Aorta (tissue), 5 donors: ENCODE measurements around the gene C1orf21. TPM values are rescaled to one million over a fixed set of nuclear protein-coding genes. Genes with fewer than 3 reads are reported as not detected.

ENCODE experiments used
- ATAC-seq: fragments of 200-7000 bp; cut with Tn5 transposase; one replicate; pipeline ENCODE4 v1.9.1; 2022; ENCODE audit warnings: moderate library complexity; ENCODE audit not compliant: low FRiP score
- DNase-seq, 2 donors: peaks; one replicate each; pipeline ENCODE4 v3.0.0-alpha.2; 2020
- H3K27ac ChIP-seq, 2 donors: one replicate each; pipeline ENCODE4 v1.5.1; 2013; ENCODE audit warnings: low read length in 2 of 2, mild to moderate bottlenecking in 2 of 2, moderate library complexity in 2 of 2, control low read depth in 1 of 2, inconsistent platforms in 1 of 2, low read depth in 1 of 2
- H3K27me3 ChIP-seq, 2 donors: one replicate each; pipeline ENCODE4 v1.6.1; 2013; ENCODE audit warnings: control low read depth in 1 of 2, low read length in 1 of 2, mild to moderate bottlenecking in 1 of 2, moderate library complexity in 1 of 2; ENCODE audit not compliant: insufficient read depth in 2 of 2, control insufficient read depth in 1 of 2
- H3K36me3 ChIP-seq, 2 donors: one replicate each; pipeline ENCODE4 v1.6.1; 2013; ENCODE audit warnings: control low read depth in 1 of 2, low read length in 1 of 2, mild to moderate bottlenecking in 1 of 2; ENCODE audit not compliant: insufficient read depth in 2 of 2, control insufficient read depth in 1 of 2
- H3K4me1 ChIP-seq, 2 donors: one replicate each; pipeline ENCODE4 v1.6.1; 2013; ENCODE audit warnings: low read length in 2 of 2, control low read depth in 1 of 2, mild to moderate bottlenecking in 1 of 2, moderate library complexity in 1 of 2; ENCODE audit not compliant: insufficient read depth in 2 of 2, control insufficient read depth in 1 of 2
- H3K4me3 ChIP-seq, 2 donors: one replicate each; pipeline ENCODE4 v1.5.1; 2013; ENCODE audit warnings: low read length in 2 of 2, control low read depth in 1 of 2, mild to moderate bottlenecking in 1 of 2
- H3K9me3 ChIP-seq: one replicate; pipeline ENCODE4 v1.6.1; 2013; ENCODE audit warnings: mild to moderate bottlenecking, low read length; ENCODE audit not compliant: control insufficient read depth
- WGBS, 2 donors: extraction: QIAGEN DNeasy Blood & Tissue Kit; methylation state at CpG; one replicate each; pipeline ENCODE4 v1.1.7; 2013; 5-methylcytosine and 5-hydroxymethylcytosine counted together
- intact Hi-C, 2 donors: fragments of 100-400 bp; cut with DNase I; formaldehyde crosslinking; loops; one replicate each; pipeline versions ENCODE4 v1.14.2 to v1.15.0; 2022
- polyA plus RNA-seq, 2 donors: library from polyadenylated mRNA; stranded (reverse); fragments of 200-250 nt; gene quantifications; one replicate each; pipeline ENCODE4 v1.2.3, GENCODE V29; 2013
- total RNA-seq, 2 donors: library from RNA; stranded (reverse); fragmentation: NEBNext Ultra II Directional; extraction: Animal tissue kit (Norgen Biotek cat#: 25700); gene quantifications; one replicate each; pipeline ENCODE4 v1.2.1, GENCODE V29; 2021
- donor health status: healthy with polysubstance abuse.
- donor health status: Bipolar disorder and iron deficiency.
- donor health status: DM: no; HTN: no; CAD: no.
- donor health status: DM: no; HTN: no; CAD: no.
- donor health status: DM: yes; HTN: yes; CAD: no.

C1orf21 gene
- total and polyA plus RNA-seq, 4 donors = 7.6 to 65.7 (median 42.9) TPM

DNA sequence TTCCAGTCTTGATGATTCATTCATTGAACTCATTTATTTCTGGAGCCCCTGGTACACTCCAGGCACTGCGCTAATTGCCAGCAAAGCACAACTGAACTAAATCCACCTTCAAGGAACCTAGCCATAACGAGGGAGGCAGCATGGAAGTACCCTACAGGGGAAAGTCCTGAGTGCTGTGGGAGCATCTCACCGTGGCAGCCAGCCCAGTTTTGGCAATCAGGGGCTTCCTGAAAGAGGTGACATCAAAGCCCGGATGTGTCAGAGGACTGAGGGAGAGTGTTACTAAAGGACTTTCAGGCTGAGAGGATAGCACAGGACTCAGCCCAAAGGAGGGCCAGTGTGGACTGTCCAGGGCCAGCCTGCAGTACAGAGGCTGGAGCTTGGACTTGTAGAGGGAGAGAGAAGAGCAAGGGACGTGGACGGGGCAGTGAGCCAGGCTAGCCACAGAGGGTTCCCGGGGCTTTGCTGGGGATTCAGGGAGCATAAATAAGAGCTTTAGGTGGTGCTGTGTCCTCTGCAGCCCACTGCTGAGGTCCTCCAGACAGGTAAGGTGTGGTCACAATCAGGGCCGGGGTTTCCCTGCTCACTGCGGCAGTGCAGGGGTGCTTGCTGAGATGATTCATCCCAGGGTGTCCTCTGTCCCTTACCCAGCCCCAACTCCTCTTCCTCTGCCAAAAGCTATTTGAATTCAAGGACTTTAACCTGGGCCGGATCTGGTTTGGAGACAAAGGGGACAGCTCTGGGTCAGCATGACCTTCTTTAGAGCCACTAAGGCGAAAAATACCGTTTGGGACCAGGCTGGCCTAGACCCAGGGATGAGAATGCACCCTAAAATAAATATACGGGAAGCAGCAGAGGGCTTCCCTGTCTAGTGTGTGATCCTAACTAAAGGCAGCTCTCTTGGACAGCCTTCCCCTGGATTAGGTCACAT is 239.5 kb downstream of the C1orf21 start:
- Histone ChIP-seq H3K9me3 (no peaks in the 10 kb centered on the region), H3K36me3 (no peaks in the 10 kb centered on the region), H3K4me3 (no peak overlapping the region), H3K27ac (no peak overlapping the region), H3K27me3 (no peaks in the 10 kb centered on the region), H3K4me1 (peaks cover 0 to 3% of the 10 kb centered on the region in 2 donors)
- ATAC-seq = no peak
- intact Hi-C loops = no loop called here
- 89% methylated on average over 13 of the region's 13 CpGs for WGBS, 2 donors
- no peak for DNase-seq

DNA sequence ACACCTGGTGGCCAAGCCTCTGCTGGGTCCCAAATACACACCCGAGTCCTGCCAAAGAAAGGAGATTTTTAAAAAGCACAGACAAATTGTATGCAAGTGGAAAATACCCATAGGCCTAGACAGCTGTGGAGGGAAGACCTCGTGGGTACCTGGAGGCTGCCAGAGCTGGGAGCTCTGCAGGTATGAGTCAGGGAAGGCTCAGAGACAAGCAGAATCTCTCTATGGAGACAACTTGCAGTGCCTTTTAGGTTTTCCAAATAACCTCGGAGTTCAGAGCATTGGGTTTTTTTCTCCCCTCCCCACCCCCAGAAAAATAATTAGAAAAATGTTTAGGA is 240.1 kb downstream of the C1orf21 start:
- Histone ChIP-seq H3K27ac (no peak overlapping the region), H3K27me3 (no peaks in the 10 kb centered on the region), H3K4me3 (no peak overlapping the region), H3K4me1 (peaks cover 0 to 3% of the 10 kb centered on the region in 2 donors), H3K9me3 (no peaks in the 10 kb centered on the region), H3K36me3 (no peaks in the 10 kb centered on the region)
- ATAC-seq (no peak), DNase-seq (no peak)
- 69 to 83% methylated on average over 3 of the region's 3 CpGs for WGBS, 2 donors
- intact Hi-C loops = no loop called here

DNA sequence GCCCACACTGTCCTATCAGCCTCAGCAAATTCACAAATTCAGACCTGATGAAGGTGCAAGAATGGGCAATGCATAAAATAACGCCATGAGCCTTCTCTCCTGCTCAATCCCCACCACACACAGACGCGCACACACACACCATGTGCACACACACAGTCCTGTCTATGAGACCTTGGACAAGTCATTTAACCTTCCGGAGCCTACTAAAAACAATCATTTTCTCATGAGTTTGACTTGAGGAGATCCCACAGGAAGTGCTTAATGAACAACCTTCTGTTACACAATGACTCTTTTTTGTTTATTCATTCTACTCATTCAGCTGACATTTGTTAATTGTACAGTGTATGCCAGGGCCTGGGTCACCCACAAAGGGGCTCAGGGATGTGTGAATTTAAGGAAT is 242.4 kb downstream of the C1orf21 start:
- 96 to 100% methylated on average over 4 of the region's 4 CpGs for WGBS, 2 donors
- Histone ChIP-seq H3K4me1 (no peaks in the 10 kb centered on the region), H3K36me3 (no peaks in the 10 kb centered on the region), H3K9me3 (no peaks in the 10 kb centered on the region), H3K4me3 (no peak overlapping the region), H3K27ac (no peak overlapping the region), H3K27me3 (no peaks in the 10 kb centered on the region)
- ATAC-seq (no peak), DNase-seq (no peak)
- intact Hi-C loops = no loop called here

DNA sequence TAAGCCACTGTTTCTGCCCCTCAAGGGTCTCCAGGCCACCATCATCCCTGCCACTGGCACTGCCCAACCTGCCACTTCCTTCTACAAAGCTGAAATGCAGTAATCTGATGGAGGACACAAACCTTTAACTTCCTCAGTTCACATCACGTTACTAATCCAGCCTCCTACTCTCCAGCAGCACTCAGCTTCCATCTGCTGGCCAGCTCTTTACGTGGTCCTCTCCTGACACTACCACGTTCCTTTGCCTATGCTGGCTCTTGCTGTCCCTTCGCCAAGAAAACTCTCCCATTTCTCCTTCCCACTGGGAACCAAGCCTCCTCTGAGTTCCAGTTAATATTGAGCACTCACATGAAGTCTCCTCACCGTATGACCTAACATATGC is 243.8 kb downstream of the C1orf21 start:
- Histone ChIP-seq H3K4me3 (no peak overlapping the region), H3K36me3 (no peaks in the 10 kb centered on the region), H3K27ac (no peak overlapping the region), H3K4me1 (no peaks in the 10 kb centered on the region), H3K27me3 (no peaks in the 10 kb centered on the region), H3K9me3 (no peaks in the 10 kb centered on the region)
- 68 to 78% methylated on average over 5 of the region's 5 CpGs for WGBS, 2 donors
- no peak for DNase-seq
- no peak for ATAC-seq
- intact Hi-C loops = no loop called here

DNA sequence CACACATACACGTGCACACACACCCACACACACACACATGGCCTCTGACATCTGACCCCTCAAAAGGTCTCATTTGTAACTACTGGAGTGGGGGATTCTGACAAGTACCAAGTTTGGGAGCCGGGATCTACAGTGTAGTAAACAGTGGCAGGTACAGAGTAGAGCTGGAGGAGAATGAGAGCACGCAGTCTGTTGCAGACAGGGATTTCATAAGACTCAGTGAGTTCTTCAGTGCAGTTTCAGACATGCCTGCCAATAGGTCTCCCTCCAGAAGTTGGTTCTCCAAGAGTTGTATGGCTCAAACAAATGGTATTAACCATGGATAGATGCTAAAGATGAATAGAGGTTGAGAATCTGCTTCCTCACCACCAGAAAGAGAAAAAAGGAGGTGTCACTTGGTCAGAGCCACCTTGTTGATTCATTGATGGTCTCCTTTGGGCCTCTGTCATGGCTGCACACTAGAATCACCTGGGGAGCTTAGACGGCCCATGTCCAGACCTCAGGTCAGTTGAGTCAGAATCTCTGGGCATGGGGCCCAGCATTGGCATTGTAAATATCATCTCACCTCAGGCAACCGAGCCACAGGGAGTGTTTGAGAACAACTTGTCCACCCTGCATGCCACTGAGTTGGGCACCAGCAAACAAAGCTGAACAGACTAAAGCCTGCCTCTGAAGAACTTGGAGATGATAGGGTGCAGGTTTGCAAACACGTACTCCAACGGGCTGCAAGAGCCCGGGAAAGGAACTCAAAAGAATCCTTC is 245.8 kb downstream of the C1orf21 start:
- H3K4me1 ChIP-seq = no peaks in the 10 kb centered on the region
- intact Hi-C loops = no loop called here
- H3K9me3 ChIP-seq = no peaks in the 10 kb centered on the region
- DNase-seq = no peak
- no peaks in the 10 kb centered on the region for H3K27me3 ChIP-seq
- H3K27ac ChIP-seq = no peak overlapping the region
- H3K36me3 ChIP-seq = no peaks in the 10 kb centered on the region
- no peak for ATAC-seq
- WGBS, 2 donors = 91 to 93% methylated on average over 8 of the region's 8 CpGs
- no peak overlapping the region for H3K4me3 ChIP-seq

DNA sequence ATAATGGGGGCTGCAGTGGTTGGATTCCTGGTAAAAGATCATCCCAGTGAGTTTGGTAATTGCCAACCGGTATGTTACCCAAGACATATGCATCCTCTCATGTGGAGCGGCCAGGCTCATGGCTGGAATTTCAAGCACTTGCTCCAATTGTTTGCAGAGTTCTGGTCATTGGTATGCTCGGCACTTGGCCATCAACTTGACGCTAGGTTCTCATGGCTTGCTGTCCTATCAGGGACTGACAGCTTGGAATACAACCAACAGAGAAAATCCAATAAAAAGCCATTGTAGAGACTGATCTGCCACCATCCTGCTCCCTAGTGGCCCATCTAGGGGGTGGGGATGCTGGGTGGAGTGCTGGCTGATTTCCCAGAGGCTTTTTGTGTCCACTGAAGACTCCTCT is 247.0 kb downstream of the C1orf21 start:
- Histone ChIP-seq H3K27ac (no peak overlapping the region), H3K4me1 (no peaks in the 10 kb centered on the region), H3K36me3 (no peaks in the 10 kb centered on the region), H3K4me3 (no peak overlapping the region), H3K27me3 (no peaks in the 10 kb centered on the region), H3K9me3 (no peaks in the 10 kb centered on the region)
- no peak for DNase-seq
- 75 to 88% methylated on average over 4 of the region's 4 CpGs for WGBS, 2 donors
- intact Hi-C loops = no loop called here
- no peak for ATAC-seq

DNA sequence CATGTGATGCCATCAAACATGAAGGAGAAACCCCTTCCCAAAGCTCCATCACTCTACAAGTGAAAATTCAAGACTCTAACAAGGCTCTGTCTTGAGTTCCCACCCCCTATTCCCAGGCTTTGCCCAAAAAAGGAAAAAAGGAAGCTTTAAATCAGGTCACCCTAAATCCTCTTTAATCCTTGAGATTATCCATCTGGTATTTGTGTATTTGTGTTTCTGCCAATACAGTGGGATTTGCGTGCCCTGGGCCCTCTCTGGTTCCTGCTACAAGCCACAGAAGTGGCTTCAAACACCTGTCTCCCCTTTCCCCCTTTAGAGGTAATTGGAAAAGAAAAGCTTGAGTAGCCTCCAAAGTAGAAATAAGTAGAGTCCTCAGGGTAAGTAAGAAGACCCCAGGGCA is 247.5 kb downstream of the C1orf21 start:
- Histone ChIP-seq H3K27me3 (no peaks in the 10 kb centered on the region), H3K27ac (no peak overlapping the region), H3K4me1 (no peaks in the 10 kb centered on the region), H3K4me3 (no peak overlapping the region), H3K9me3 (no peaks in the 10 kb centered on the region), H3K36me3 (no peaks in the 10 kb centered on the region)
- no peak for DNase-seq
- intact Hi-C loops = no loop called here
- no peak for ATAC-seq
- WGBS, 2 donors = 92 to 100% methylated on average over 1 of the region's 1 CpG

DNA sequence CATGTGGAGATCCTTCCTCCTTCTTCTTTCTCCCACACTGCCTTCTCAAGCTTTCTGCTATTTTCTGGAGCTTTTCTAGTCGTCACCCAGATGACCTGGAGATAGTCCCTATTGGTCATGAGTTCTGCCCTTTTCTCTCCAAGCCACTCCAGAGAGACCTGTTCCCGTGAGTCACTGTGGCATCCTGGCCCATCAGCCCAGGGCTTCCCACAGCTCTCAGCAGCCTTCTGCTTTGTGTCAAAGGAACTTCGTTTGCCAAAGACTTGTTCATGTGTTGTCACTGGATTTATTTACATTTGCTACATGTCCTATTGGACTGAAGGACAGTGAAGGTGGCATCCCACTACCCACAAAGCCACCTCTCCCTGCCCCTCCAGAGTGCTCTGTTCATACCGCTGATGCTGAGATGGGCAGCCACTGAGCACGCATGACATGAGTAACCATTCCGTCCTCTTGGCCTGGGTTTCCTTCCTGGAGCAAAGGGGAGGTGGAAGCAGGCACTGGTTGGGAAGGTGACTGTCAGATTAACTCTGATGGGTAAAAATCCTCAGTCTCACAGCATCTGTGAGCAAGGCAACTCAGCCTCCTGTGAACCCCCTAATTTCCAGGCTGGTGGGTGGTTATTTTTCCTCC is 248.6 kb downstream of the C1orf21 start:
- no peak for ATAC-seq
- intact Hi-C loops = no loop called here
- no peak for DNase-seq
- no peaks in the 10 kb centered on the region for H3K4me1 ChIP-seq
- no peaks in the 10 kb centered on the region for H3K9me3 ChIP-seq
- 86% methylated on average over 6 of the region's 6 CpGs for whole genome bisulfite sequencing, 2 donors
- H3K4me3 ChIP-seq = no peak overlapping the region
- H3K27me3 ChIP-seq = no peaks in the 10 kb centered on the region
- no peaks in the 10 kb centered on the region for H3K36me3 ChIP-seq
- H3K27ac ChIP-seq = no peak overlapping the region
